Pulmonary artery endothelial cell (primary cell): ENCODE measurements around the gene KCNJ4. TPM values are rescaled to one million over a fixed set of nuclear protein-coding genes. Genes with fewer than 3 reads are reported as not detected.

Source experiments
- DNase-seq: peaks from one replicate; pipeline ENCODE4 v3.0.0-alpha.2; 2011; ENCODE audit warnings: low read depth, low spot score
- total RNA-seq: library from RNA; depleted of rRNA; stranded (reverse); fragments of >200 nt; gene quantifications from 2 replicates; pipeline ENCODE4 v1.2.3, GENCODE V29; 2014

Gene KCNJ4
- total RNA-seq: not detected in 2 replicates

- no peak for DNase-seq
Observed at GRCh38 chr22:38455076-38455529, at the start of gene KCNJ4. TSS of gene KCNJ4 (minus strand) at chr22:38455199. CDS start at chr22:38428132, 27,067 bp downstream.

GRCh38 chr22:38503021-38503420 is 48.0 kb upstream of the KCNJ4 start:
- no peak for DNase-seq

- DNase-seq: no peak
Observed at GRCh38 chr22:38501797-38502672, 47.0 kb upstream of the KCNJ4 start.

GRCh38 chr22:38497869-38498268 is 42.9 kb upstream of the KCNJ4 start:
- no peak for DNase-seq

GRCh38 chr22:38494939-38495338 is 39.9 kb upstream of the KCNJ4 start:
- no peak for DNase-seq

- DNase-seq: no peak
Observed at GRCh38 chr22:38494498-38494897, 39.5 kb upstream of the KCNJ4 start.

- DNase-seq: no peak
Observed at GRCh38 chr22:38491707-38492348, 36.8 kb upstream of the KCNJ4 start.

GRCh38 chr22:38490915-38491314 is 35.9 kb upstream of the KCNJ4 start:
- no peak for DNase-seq

GRCh38 chr22:38490475-38490874 is 35.5 kb upstream of the KCNJ4 start:
- no peak for DNase-seq

GRCh38 chr22:38489561-38490145 is 34.7 kb upstream of the KCNJ4 start:
- DNase-seq: no peak

GRCh38 chr22:38489142-38489541 is 34.1 kb upstream of the KCNJ4 start:
- DNase-seq: no peak

GRCh38 chr22:38487946-38488345 is 32.9 kb upstream of the KCNJ4 start:
- DNase-seq: no peak

GRCh38 chr22:38485783-38486182 is 30.8 kb upstream of the KCNJ4 start:
- no peak for DNase-seq

- no peak for DNase-seq
Observed at GRCh38 chr22:38484244-38484643, 29.2 kb upstream of the KCNJ4 start.

GRCh38 chr22:38482662-38483308 is 27.8 kb upstream of the KCNJ4 start:
- DNase-seq: no peak

GRCh38 chr22:38481871-38482332 is 26.9 kb upstream of the KCNJ4 start:
- DNase-seq: no peak

GRCh38 chr22:38481162-38481870 is 26.3 kb upstream of the KCNJ4 start:
- DNase-seq: no peak

GRCh38 chr22:38479096-38479837 is 24.3 kb upstream of the KCNJ4 start:
- no peak for DNase-seq

GRCh38 chr22:38477585-38477984 is 22.6 kb upstream of the KCNJ4 start:
- no peak for DNase-seq

GRCh38 chr22:38474003-38474607 is 19.1 kb upstream of the KCNJ4 start:
- DNase-seq: no peak
